ENCODE data around the gene AMBRA1.
"Not testable (repeated sequence)": the region's sequence is repeated elsewhere in the genome, so short reads cannot be mapped to it uniquely, and the experiment has no call there.

The AMBRA1 gene

DNA sequence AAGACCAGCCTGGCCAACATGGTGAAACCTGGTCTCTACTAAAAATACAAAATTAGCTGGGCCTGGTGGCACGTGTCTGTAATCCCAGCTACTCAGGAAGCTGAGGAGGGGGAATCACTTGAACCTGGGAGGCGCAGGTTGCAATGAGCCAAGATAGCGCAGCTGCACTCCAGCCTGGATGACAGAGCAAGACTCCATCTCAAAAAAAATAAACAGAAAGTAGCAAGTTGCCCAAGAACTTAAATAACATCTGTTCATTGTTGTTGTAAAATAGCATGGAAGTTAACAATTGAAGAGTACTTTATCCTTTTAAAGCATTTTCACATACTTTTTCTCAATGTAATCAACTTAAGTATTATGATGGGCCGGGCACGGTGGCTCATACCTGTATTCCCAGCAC, 5.7 kb downstream of the AMBRA1 start:
- no peak for TF ChIP-seq CTCF (conservative IDR thresholded peaks at IDR 0.05)
- H3K27ac ChIP-seq: no peak overlapping the region; the same call in 1 of the 2 replicates

- H3K27ac ChIP-seq: not testable (repeated sequence)
These were observed 10.3 kb downstream of the AMBRA1 start for GRCh38 chr11:46583513-46583912.

DNA sequence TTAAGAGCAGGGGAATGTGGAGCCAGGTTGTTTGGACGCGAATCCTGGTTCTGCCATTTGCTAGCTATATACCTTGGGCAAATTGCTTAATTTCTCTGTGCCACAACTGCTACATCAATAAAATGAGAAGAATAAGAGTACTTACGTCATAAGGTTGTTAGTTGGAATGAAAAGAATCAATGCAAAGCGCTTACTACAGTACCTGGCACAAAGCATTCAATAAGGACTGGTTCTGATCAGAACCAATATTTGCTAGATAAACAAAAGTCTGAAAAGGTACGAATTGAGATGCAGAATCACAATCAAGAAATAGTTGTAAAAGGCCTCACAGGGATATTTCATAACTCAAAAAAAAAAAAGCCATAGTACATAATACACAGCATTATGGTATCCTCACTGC, 11.2 kb downstream of the AMBRA1 start:
- H3K27ac ChIP-seq: no peak overlapping the region
- no peak for TF ChIP-seq CTCF (conservative IDR thresholded peaks at IDR 0.05)

- no peak for TF ChIP-seq CTCF (conservative IDR thresholded peaks at IDR 0.05)
- no peak overlapping the region for H3K27ac ChIP-seq
These were observed 16.8 kb downstream of the AMBRA1 start for GRCh38 chr11:46577058-46577457.

DNA sequence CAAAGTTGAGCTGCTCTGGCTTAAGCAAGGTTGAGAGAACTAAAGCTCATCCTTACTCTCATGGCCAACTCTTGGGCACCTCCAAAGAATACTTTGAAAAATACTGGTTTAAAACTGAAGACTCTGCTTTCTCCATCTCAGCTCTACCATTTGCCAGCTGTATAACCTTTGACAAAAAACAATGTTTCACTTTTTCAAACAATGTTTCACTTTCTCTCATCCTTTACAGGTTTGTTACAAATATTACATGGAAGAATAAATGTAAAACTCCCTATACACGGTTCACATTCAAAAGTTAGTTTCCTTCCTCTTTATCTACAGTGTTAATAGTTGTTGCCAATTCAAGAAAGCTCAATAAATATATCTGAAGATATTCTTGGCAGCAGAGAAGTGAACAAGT, 19.2 kb downstream of the AMBRA1 start:
- no peak overlapping the region; the same call in 1 of the 2 replicates for H3K27ac ChIP-seq
- TF ChIP-seq CTCF (conservative IDR thresholded peaks at IDR 0.05): no peak

- H3K27ac ChIP-seq: no peak overlapping the region
- TF ChIP-seq CTCF (conservative IDR thresholded peaks at IDR 0.05): no peak
These were observed 22.9 kb downstream of the AMBRA1 start for GRCh38 chr11:46570790-46571398.

DNA sequence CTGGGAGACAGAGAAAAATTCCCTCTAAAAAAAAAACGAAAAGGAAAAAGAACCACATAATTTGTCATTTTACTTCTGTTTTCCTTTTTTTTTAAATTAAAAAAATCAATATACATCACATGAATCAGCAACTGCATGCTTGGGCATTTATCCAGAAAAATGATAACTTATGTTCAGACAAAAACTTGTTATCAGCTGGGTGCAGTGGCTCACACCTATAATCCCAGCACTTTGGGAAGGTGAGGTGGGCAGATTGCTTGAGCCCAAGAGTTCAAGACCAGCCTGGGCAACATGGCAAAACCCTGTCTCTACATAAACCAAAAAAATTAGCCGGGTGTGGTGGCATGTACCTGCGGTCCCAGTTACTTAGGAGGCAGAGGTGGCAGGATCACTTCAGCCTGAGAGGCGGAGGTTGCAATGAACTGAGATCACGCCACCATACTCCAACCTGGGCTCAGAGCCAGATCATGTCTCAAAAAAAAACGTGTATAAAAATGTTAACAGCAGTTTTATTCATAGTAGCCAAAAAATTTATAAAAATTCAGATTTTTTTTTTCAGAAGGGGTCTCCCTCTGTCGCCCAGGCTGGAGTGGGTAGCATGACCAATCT, 28.5 kb downstream of the AMBRA1 start:
- no peak overlapping the region for H3K27ac ChIP-seq
- no peak for TF ChIP-seq CTCF (conservative IDR thresholded peaks at IDR 0.05)

DNA sequence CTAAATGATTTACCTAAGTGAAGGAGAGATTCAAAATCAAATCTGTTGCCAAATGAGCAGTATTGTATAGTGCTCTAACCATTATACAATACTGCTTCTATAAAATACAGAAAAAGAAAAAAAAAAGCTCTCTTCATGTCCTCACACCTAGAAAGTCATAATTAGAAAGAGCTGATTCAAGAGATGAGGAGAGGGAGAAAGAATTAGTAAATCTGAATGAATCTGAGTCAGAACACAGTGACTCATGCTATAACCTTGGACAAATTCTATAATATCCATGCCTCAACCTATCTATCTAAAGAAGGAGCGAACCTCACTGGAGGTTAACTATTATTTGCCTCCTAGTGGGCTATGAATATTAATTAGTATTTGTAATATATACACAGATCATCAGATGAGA, 29.4 kb downstream of the AMBRA1 start:
- H3K27ac ChIP-seq: no peak overlapping the region
- TF ChIP-seq CTCF (conservative IDR thresholded peaks at IDR 0.05): no peak

All from VCaP (cell line).